AG09309 (cell line): ENCODE measurements around the gene USP11.
"Not testable (repeated sequence)": the region's sequence is repeated elsewhere in the genome, so short reads cannot be mapped to it uniquely, and the experiment has no call there.

Source experiments
- DNase-seq: peaks from one replicate; pipeline ENCODE4 v3.0.0-alpha.2; 2010; ENCODE audit warnings: low read depth
- H3K4me3 ChIP-seq: 2 replicates; pipeline ENCODE4 v1.5.1; 2011; ENCODE audit warnings: mild to moderate bottlenecking, low read depth, low read length, moderate library complexity; ENCODE audit not compliant: control insufficient read depth
- TF ChIP-seq, protein P1 (sequence below): IDR thresholded peaks from 2 replicates; pipeline ENCODE4 v1.5.1; 2011; ENCODE audit warnings: mild to moderate bottlenecking, low read depth, low read length, inconsistent platforms; ENCODE audit not compliant: insufficient read depth, control insufficient read depth; ENCODE audit errors: missing control alignments

The USP11 gene

DNA sequence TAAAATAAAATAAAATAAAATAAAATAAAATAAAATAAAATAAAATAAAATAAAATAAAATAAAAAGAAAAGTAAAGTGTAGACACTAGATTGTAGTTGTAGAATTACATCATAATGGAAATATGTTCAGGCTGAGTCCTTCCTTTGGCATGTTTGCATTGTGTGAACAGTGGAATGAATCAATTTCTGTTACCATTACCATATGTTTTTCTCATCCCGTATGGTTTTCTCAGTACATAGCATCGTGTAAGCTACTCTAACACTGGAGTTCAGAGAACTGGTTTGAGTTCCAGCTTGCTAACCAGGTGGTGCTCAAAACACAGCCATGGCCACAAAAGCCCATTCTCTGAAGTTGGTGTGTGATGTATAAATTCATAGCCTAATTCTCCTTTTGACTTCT is 45.9 kb downstream of the USP11 start:
- TF ChIP-seq, protein P1, sequence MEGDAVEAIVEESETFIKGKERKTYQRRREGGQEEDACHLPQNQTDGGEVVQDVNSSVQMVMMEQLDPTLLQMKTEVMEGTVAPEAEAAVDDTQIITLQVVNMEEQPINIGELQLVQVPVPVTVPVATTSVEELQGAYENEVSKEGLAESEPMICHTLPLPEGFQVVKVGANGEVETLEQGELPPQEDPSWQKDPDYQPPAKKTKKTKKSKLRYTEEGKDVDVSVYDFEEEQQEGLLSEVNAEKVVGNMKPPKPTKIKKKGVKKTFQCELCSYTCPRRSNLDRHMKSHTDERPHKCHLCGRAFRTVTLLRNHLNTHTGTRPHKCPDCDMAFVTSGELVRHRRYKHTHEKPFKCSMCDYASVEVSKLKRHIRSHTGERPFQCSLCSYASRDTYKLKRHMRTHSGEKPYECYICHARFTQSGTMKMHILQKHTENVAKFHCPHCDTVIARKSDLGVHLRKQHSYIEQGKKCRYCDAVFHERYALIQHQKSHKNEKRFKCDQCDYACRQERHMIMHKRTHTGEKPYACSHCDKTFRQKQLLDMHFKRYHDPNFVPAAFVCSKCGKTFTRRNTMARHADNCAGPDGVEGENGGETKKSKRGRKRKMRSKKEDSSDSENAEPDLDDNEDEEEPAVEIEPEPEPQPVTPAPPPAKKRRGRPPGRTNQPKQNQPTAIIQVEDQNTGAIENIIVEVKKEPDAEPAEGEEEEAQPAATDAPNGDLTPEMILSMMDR = no peak
- DNase-seq = no peak
- no peak overlapping the region for H3K4me3 ChIP-seq

DNA sequence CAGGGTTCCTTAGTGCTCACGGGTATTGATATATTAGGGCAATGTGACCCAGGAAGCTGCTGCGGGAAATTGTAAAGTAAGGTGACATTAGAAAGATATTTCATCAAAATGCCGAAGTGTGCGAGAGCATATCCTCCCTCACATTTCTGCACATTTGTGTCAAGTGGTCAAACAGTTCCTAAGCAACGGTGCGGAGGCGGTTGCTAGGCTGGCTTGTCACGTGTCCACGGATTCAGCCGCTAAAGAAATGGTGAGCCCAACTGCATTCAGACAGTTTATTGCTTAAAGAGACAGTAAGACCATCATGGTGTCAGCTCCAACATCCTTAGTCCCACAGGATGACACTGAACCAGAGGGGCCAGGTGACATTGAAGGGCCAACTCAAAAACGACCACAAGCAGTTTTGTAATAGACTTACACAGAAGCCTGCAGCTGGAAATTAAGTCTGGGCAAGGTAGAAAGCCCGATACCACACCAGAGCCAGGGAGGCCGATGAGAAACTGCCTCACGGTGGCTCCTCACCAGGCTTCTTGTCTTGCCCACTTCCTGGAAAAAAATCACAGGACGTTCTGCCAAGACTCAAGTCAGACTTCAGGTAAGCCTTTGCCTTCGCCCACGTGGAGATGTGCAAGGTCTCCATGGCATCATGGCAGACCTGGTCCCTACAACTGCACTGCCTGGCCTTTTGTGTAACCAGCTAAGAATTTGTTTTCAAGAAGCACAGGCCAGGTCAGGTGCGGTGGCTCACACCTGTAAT is 50.4 kb downstream of the USP11 start:
- DNase-seq = no peak
- no peak overlapping the region for H3K4me3 ChIP-seq
- TF ChIP-seq, protein P1 = no peak

DNA sequence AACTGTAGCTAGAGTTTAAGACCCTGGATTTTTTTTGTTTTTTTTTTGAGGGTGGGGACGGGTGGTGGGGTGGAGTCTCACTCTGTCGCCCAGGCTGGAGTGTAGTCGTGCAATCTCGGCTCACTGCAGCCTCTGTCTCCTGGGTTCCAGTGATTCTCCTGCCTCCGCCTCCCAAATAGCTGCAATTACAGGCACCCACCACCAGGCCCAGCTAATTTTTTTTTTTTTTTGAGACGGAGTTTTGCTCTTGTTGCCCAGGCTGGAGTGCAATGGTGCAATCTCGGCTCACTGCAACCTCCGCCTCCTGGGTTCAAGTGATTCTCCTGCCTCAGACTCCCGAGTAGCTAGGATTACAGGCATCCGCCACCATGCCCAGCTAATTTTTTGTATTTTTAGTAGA is 51.8 kb downstream of the USP11 start:
- DNase-seq, H3K4me3 ChIP-seq: not testable (repeated sequence)
- TF ChIP-seq, protein P1 = peak; percentile 2

DNA sequence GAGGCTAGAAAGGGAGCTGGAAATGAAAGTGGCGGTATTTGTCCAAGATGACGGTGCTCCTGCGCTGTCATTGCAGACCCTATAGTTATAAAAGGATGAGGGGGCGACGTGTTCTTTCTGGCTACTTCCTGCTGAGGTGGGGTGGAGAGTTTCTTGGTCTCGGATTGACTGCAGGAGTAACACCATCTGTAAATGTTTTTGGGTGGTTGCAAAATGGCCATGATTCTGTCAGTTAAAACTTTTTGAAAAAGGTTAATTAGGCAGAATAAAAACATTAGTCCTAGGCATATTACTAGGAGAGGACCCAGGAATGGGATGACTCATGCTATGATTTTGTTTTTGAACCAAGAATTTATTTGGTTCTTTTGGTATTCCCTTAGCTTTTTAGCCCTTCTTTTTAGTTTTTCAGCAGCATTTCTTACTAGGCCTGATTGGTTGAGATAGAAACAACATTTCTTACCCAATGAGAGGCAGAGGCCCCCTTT is 53.1 kb downstream of the USP11 start:
- TF ChIP-seq, protein P1 = no peak
- H3K4me3 ChIP-seq = no peak overlapping the region
- no peak for DNase-seq

DNA sequence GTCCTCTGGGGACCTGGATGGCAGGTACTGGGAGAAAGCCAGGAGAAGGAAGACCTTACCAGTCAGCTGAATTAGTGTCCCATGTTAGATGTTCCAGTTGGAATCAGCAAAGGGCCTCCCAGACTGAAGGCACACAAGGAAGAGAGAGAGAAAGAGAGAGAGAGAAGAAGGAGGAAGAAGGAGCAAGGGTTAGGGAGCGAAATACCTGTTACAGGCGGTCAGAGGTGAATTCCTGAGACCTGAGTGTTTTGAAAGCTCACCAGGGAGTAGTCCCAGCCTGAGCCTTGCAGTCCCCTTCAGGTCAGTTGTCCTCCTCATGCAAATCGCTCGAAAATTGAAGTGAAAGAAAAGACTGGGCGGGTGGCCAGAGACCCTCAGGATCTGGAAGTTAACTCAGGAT is 60.3 kb downstream of the USP11 start:
- no peak overlapping the region for H3K4me3 ChIP-seq
- no peak for DNase-seq
- TF ChIP-seq, protein P1 = no peak

DNA sequence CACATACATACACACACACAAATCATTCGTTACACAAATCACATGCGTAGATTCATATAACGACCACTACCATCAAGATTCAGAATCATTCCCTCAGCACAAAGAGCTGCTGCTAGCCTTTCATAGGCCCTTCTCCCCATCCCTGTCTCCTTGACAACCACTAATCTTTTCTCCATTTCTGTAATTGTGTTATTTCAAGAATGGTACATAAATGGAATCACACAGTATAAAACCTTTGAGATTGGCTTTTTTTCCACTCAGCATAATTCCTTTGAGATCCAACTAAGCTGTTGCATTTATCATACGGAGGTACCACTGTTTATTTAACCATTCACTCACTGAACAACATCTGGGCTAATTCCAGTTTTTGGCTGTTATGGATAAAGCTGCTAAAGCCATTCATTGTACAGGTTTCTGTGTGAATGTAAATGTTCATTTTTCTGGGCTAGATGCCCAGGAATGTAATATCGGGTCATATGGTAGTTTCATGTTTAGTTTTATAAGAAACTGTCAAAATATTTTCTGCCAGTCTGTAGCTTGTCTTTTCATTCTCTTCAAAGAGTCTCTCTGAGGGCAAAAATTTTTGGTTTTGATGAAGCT is 64.1 kb downstream of the USP11 start:
- TF ChIP-seq, protein P1 = no peak
- no peak for DNase-seq

More for the DNA sequence above, 64.1 kb downstream of the USP11 start:
- no peak overlapping the region for H3K4me3 ChIP-seq
